Adipocyte (in vitro differentiated cells): ENCODE results near the gene CIP2A.
A peak's percentile ranks its signal among the peaks of the same experiment; 100 is the strongest.

Source experiments
- DNase-seq: peaks from one replicate; pipeline ENCODE4 v3.0.0-alpha.2; 2015; ENCODE audit warnings: low read depth
- H3K27me3 ChIP-seq: replicated peaks from 2 replicates; pipeline ENCODE4 v1.7.0; 2013; ENCODE audit warnings: mild to moderate bottlenecking, low read length, moderate library complexity; ENCODE audit not compliant: control insufficient read depth, insufficient read depth
- H3K36me3 ChIP-seq: 2 replicates; pipeline ENCODE4 v1.7.0; 2013; ENCODE audit warnings: low read length, mild to moderate bottlenecking, moderate library complexity; ENCODE audit not compliant: control insufficient read depth, insufficient read depth, severe bottlenecking
- H3K4me1 ChIP-seq: 2 replicates; pipeline ENCODE4 v1.7.0; 2013; ENCODE audit warnings: mild to moderate bottlenecking, low read length, moderate library complexity; ENCODE audit not compliant: control insufficient read depth, insufficient read depth
- H3K4me3 ChIP-seq: 2 replicates; pipeline ENCODE4 v1.7.0; 2013; ENCODE audit warnings: mild to moderate bottlenecking, low read length, moderate library complexity
- H3K9ac ChIP-seq: 2 replicates; pipeline ENCODE4 v1.7.0; 2013; ENCODE audit warnings: mild to moderate bottlenecking, low read length, moderate library complexity
- H3K9me3 ChIP-seq: 2 replicates; pipeline ENCODE4 v1.7.0; 2013; ENCODE audit warnings: mild to moderate bottlenecking, low read length, moderate library complexity; ENCODE audit not compliant: control insufficient read depth

The CIP2A gene

GRCh38 chr3:108528459-108529252, 60.6 kb downstream of the CIP2A start:
- Histone ChIP-seq H3K4me1 (no peaks in the 10 kb centered on the region), H3K27me3 (no peaks in the 10 kb centered on the region), H3K9me3 (no peaks in the 10 kb centered on the region), H3K36me3 (no peaks in the 10 kb centered on the region), H3K9ac (no peak overlapping the region), H3K4me3 (no peak overlapping the region)
- DNase-seq: no peak

DNA sequence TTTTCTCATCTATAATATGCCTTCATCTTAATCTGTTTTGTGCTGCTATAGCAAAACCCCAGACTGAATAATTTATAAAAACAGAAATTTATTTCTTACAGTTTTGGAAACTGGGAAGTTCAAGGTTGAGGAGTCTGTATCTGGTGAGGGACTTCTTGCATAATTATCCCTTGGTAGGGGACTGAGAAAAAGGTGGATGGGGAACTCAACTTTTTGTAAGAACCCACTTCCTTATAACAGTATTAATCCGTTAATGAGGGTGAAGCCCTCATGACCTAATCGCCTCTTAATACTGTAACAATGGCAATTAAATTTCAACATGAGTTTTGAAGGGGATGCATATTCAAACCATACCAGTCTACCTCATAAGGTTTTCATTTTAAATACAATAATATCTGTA, 61.4 kb downstream of the CIP2A start:
- H3K4me3 ChIP-seq: no peak overlapping the region
- H3K9ac ChIP-seq: no peak overlapping the region
- H3K27me3 ChIP-seq: no peaks in the 10 kb centered on the region
- no peaks in the 10 kb centered on the region for H3K4me1 ChIP-seq
- H3K9me3 ChIP-seq: no peaks in the 10 kb centered on the region
- no peaks in the 10 kb centered on the region for H3K36me3 ChIP-seq
- no peak for DNase-seq

DNA sequence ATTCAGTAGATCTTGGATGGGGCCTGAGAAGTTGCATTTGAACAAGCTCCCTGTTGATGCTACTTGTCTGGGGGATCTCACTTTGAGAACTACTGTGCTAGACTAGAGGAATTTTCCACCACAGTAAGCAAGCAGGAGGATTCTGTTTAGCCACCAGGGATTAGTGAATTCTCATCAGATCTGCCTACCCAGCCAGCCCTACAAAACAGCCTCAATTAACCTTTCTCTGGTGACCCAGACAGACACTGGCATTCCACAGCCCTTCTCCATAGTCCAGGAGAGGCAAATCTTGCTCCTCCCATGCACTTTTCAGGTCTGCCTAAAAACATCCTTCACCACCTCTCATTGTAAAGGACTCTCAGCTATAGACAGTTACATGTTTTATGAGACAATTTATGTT, 62.1 kb downstream of the CIP2A start:
- H3K9me3 ChIP-seq: no peaks in the 10 kb centered on the region
- H3K9ac ChIP-seq: no peak overlapping the region
- no peaks in the 10 kb centered on the region for H3K36me3 ChIP-seq
- H3K4me3 ChIP-seq: no peak overlapping the region
- no peaks in the 10 kb centered on the region for H3K27me3 ChIP-seq
- H3K4me1 ChIP-seq: no peaks in the 10 kb centered on the region
- no peak for DNase-seq

DNA sequence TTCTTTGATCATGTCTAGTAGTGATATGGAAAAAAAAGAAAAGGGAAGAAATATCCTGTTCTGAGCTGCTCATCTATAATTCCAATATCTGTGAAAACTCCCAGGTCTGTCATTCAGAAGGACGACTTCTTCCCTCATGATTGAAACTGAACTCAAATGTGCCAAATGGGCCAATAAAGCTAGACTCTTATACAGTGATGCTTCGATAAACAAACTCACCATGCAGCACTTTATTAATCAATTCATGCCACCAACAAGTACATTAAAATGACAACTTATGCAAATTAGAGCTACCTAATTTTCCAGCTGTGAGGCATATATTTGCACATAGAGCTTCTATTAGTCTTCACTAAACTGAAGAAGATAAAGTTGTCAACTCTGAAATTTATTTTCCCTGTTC, 63.3 kb downstream of the CIP2A start:
- DNase-seq: no peak
- no peaks in the 10 kb centered on the region for H3K4me1 ChIP-seq

DNA sequence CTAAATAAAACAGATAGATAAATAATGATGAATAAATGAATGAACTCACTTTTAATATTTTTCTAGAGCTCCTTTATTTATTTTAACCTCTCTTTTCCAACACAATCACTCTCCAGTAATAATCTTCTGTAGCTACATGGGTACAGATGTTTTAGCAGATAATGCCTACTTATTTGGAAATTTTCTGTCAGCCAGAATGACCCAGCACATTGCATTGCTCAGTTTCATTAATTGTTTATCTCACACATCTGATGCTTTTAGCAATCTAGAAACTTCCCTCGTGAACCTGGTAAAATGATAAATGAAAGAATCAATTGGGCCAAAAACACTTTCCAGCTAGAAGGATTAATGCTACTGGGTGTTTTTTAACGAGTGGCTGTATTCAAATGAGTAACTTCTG, 64.0 kb downstream of the CIP2A start:
- no peak for DNase-seq
- no peak overlapping the region for H3K4me3 ChIP-seq
- no peaks in the 10 kb centered on the region for H3K27me3 ChIP-seq
- H3K9ac ChIP-seq: no peak overlapping the region
- H3K36me3 ChIP-seq: no peaks in the 10 kb centered on the region
- no peaks in the 10 kb centered on the region for H3K4me1 ChIP-seq
- H3K9me3 ChIP-seq: no peaks in the 10 kb centered on the region

More for the DNA sequence above, 63.3 kb downstream of the CIP2A start:
- Histone ChIP-seq H3K9me3 (no peaks in the 10 kb centered on the region), H3K36me3 (no peaks in the 10 kb centered on the region), H3K4me3 (no peak overlapping the region), H3K27me3 (no peaks in the 10 kb centered on the region), H3K9ac (no peak overlapping the region)

GRCh38 chr3:108524537-108524936, 64.7 kb downstream of the CIP2A start:
- DNase-seq: peak; percentile 26
- H3K27me3 ChIP-seq: no peaks in the 10 kb centered on the region
- no peak overlapping the region for H3K9ac ChIP-seq
- H3K4me1 ChIP-seq: no peaks in the 10 kb centered on the region
- H3K36me3 ChIP-seq: no peaks in the 10 kb centered on the region
- H3K9me3 ChIP-seq: no peaks in the 10 kb centered on the region
- H3K4me3 ChIP-seq: no peak overlapping the region

DNA sequence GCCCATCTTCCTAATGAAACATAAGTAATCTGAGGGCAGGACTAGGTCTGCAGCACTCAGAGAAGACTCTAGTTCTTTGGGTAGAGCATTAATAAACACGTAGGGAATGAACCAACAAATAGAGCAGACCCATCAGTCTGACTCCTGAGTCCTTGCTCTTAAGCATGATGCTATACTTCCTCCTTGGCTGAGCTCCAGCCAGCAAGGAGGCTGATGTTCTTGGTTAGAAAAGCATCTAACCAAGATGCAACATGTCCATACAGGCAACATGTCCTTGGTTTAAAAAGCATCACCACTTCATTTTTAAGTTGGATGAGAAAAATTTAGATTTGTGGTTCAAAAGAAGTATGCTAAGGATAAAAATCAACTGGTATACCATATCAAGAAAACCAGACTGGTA, 70.3 kb downstream of the CIP2A start:
- no peak overlapping the region for H3K4me3 ChIP-seq
- no peak overlapping the region for H3K9ac ChIP-seq
- H3K9me3 ChIP-seq: no peaks in the 10 kb centered on the region
- DNase-seq: no peak
- H3K36me3 ChIP-seq: no peaks in the 10 kb centered on the region
- no peaks in the 10 kb centered on the region for H3K4me1 ChIP-seq
- no peaks in the 10 kb centered on the region for H3K27me3 ChIP-seq

DNA sequence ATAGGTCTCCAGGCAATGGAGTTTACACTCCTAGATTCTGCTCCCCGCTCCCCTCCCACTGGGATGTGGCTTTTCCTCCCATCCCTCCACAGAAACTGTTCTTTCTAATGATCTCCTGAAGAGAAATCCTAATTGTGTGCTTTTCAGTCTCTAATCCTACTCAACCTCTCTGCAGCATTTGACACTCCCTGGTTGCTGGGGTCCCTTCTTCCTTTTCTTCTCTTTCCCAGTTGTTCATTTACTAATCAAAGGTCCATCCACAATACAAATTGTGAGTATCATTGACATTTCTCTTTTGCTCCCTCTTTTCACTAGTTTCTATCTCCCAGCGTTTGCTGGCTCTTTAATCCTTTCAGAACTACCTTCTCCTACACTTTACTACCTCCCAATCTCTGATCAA, 72.4 kb downstream of the CIP2A start:
- H3K36me3 ChIP-seq: no peaks in the 10 kb centered on the region
- no peak for DNase-seq

DNA sequence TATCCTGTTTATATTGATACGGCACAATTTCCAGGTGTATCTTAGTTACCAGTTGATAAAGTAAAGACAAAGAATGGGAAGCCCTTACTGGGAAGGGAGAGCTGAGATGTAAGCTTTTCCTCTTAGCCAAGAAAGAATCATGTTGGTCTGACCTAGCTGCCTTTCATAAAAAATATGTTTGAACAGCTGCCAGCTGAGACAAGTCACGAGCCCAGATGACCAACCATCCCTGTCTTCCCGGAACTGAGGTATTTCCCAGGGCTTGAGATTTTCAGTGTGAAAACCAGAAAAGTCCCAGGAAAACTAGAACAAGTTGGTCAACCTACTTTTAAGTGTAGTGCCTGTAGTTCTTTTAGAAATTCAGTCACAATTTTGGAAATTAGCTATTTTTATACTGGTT, 75.3 kb downstream of the CIP2A start:
- H3K4me1 ChIP-seq: no peaks in the 10 kb centered on the region
- H3K9ac ChIP-seq: no peak overlapping the region
- no peaks in the 10 kb centered on the region for H3K36me3 ChIP-seq
- no peaks in the 10 kb centered on the region for H3K27me3 ChIP-seq
- no peaks in the 10 kb centered on the region for H3K9me3 ChIP-seq
- no peak for DNase-seq
- H3K4me3 ChIP-seq: no peak overlapping the region

More for the DNA sequence above, 72.4 kb downstream of the CIP2A start:
- Histone ChIP-seq H3K9me3 (no peaks in the 10 kb centered on the region), H3K27me3 (no peaks in the 10 kb centered on the region), H3K4me3 (no peak overlapping the region), H3K4me1 (no peaks in the 10 kb centered on the region), H3K9ac (no peak overlapping the region)

- Histone ChIP-seq H3K4me1 (no peaks in the 10 kb centered on the region), H3K27me3 (no peaks in the 10 kb centered on the region), H3K9ac (no peak overlapping the region), H3K36me3 (no peaks in the 10 kb centered on the region), H3K9me3 (no peaks in the 10 kb centered on the region), H3K4me3 (no peak overlapping the region)
- DNase-seq: no peak
These were observed 76.6 kb downstream of the CIP2A start for GRCh38 chr3:108512671-108513070.

GRCh38 chr3:108511490-108511889, 77.7 kb downstream of the CIP2A start:
- H3K9ac ChIP-seq: no peak overlapping the region
- no peak for DNase-seq
- H3K27me3 ChIP-seq: no peaks in the 10 kb centered on the region
- H3K9me3 ChIP-seq: no peaks in the 10 kb centered on the region
- no peak overlapping the region for H3K4me3 ChIP-seq
- no peaks in the 10 kb centered on the region for H3K4me1 ChIP-seq
- H3K36me3 ChIP-seq: no peaks in the 10 kb centered on the region

DNA sequence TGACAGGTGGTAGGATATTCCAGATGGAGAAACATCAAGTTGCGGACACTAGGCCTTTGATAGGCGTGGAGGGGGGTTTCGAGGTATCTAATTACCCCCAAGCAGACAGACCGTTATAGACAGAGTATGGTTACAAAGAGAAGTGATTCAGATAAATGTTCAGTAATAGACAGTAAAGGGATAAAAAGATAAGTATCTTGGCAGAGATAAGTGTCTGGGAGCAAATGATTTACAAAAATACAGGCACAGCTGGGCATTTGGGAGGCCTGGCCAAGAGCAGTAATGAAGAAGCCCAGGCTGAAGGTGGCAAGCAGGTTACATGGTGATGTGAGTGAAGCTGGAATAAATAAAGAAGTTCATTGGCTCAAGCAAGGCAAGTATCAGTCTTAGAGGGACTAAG, 78.2 kb downstream of the CIP2A start:
- H3K4me1 ChIP-seq: no peaks in the 10 kb centered on the region
- H3K4me3 ChIP-seq: no peak overlapping the region
- no peaks in the 10 kb centered on the region for H3K9me3 ChIP-seq
- no peaks in the 10 kb centered on the region for H3K36me3 ChIP-seq
- no peak overlapping the region for H3K9ac ChIP-seq
- no peaks in the 10 kb centered on the region for H3K27me3 ChIP-seq
- no peak for DNase-seq
